ENCODE measurements around the gene EEPD1. TPM values are rescaled to one million over a fixed set of nuclear protein-coding genes. Genes with fewer than 3 reads are reported as not detected.

Gene EEPD1
- polyA plus RNA-seq, 1 of the 3 experiments (the other 2 are of a cell fraction), result 5.0 TPM

GRCh38 chr7:36155811-36156361 is 2.8 kb downstream of the EEPD1 start:
- ChIA-PET CTCF (interaction anchor here (0.7 to 5.3 kb wide), 8 partner anchors 9 to 171 kb away, joined by 3 to 28 read pairs (median 4); no protein-coding TSS in a partner anchor), POLR2A (no interaction called here)
- 62% methylated on average over 12 of the region's 12 CpGs for WGBS (ENCODE audit: low lambda C conversion rate)
- TF ChIP-seq CTCF (IDR thresholded peaks at IDR 0.05) (peak; percentile 17), RAD21 (IDR thresholded peaks at IDR 0.05; ENCODE audit: low read length) (peak; percentile 30; the same call in 1 of the 2 replicates), JUND (IDR thresholded peaks at IDR 0.05) (no peak), TEAD4 (IDR thresholded peaks at IDR 0.05; ENCODE audit: borderline replicate concordance, insufficient read depth) (no peak), SMC3 (IDR thresholded peaks at IDR 0.05; ENCODE audit: low read depth, low read length) (peak; percentile 21; the same call in 1 of the 2 replicates)
- TF ChIP-seq, protein P1, sequence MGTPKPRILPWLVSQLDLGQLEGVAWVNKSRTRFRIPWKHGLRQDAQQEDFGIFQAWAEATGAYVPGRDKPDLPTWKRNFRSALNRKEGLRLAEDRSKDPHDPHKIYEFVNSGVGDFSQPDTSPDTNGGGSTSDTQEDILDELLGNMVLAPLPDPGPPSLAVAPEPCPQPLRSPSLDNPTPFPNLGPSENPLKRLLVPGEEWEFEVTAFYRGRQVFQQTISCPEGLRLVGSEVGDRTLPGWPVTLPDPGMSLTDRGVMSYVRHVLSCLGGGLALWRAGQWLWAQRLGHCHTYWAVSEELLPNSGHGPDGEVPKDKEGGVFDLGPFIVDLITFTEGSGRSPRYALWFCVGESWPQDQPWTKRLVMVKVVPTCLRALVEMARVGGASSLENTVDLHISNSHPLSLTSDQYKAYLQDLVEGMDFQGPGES (IDR thresholded peaks at IDR 0.05; ENCODE audit: low read depth, low read length), result no peak
- TF ChIP-seq, protein P2, sequence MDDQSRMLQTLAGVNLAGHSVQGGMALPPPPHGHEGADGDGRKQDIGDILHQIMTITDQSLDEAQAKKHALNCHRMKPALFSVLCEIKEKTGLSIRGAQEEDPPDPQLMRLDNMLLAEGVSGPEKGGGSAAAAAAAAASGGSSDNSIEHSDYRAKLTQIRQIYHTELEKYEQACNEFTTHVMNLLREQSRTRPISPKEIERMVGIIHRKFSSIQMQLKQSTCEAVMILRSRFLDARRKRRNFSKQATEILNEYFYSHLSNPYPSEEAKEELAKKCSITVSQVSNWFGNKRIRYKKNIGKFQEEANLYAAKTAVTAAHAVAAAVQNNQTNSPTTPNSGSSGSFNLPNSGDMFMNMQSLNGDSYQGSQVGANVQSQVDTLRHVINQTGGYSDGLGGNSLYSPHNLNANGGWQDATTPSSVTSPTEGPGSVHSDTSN (IDR thresholded peaks at IDR 0.05), result no peak
- H3K79me2 ChIP-seq (ENCODE audit: insufficient read depth), result no peaks in the 10 kb centered on the region
- H4K20me1 ChIP-seq (ENCODE audit: insufficient read depth), result no peaks in the 10 kb centered on the region
- H3K9me2 ChIP-seq, result no peaks in the 10 kb centered on the region
- peaks cover 3% of the 10 kb centered on the region for H3F3A ChIP-seq (replicated peaks; ENCODE audit: insufficient read depth)
- no peak overlapping the region for H3K27ac ChIP-seq (ENCODE audit: low read depth in 2 of 2, low read length in 1 of 2)
- H3K9ac ChIP-seq, result no peak overlapping the region
- peak overlapping the region; percentile 4; the same call in 1 of the 2 replicates for H3K4me2 ChIP-seq
- peaks cover 0 to 45% of the 10 kb centered on the region in 2 experiments; a peak in 2 of 4 replicates for H3K4me1 ChIP-seq (ENCODE audit: control insufficient read depth in 1 of 2, insufficient read depth in 2 of 2, low read depth in 1 of 2, low read length in 1 of 2)
- no peaks in the 10 kb centered on the region for H3K27me3 ChIP-seq (ENCODE audit: insufficient read depth)
- H2AFZ ChIP-seq (ENCODE audit: low read depth), result no peak overlapping the region
- H3K9me3 ChIP-seq, result no peaks in the 10 kb centered on the region
- H3K36me3 ChIP-seq (replicated peaks in 1 of 2; ENCODE audit: control insufficient read depth in 1 of 2, insufficient read depth in 2 of 2, low read length in 1 of 2), result no peaks in the 10 kb centered on the region
- peak; percentile 54 for DNase-seq
- no peak overlapping the region; a peak in 2 of 4 replicates for H3K4me3 ChIP-seq (ENCODE audit: low read depth in 2 of 2, low read length in 1 of 2)

GRCh38 chr7:36157527-36158320 is 4.7 kb downstream of the EEPD1 start:
- no peak overlapping the region for H2AFZ ChIP-seq (ENCODE audit: low read depth)
- ChIA-PET POLR2A (no interaction called here), CTCF (interaction anchor here (1.4 to 5.3 kb wide), 5 partner anchors 51 to 173 kb away, joined by 3 to 28 read pairs (median 5); no protein-coding TSS in a partner anchor)
- H3K9ac ChIP-seq, result no peak overlapping the region
- no peak for DNase-seq
- no peaks in the 10 kb centered on the region for H3K9me2 ChIP-seq
- H3F3A ChIP-seq (replicated peaks; ENCODE audit: insufficient read depth), result no peaks in the 10 kb centered on the region
- peaks cover 0 to 38% of the 10 kb centered on the region in 2 experiments; a peak in 2 of 4 replicates for H3K4me1 ChIP-seq (ENCODE audit: control insufficient read depth in 1 of 2, insufficient read depth in 2 of 2, low read depth in 1 of 2, low read length in 1 of 2)
- no peak overlapping the region for H3K4me3 ChIP-seq (ENCODE audit: low read depth in 2 of 2, low read length in 1 of 2)
- H3K36me3 ChIP-seq (replicated peaks in 1 of 2; ENCODE audit: control insufficient read depth in 1 of 2, insufficient read depth in 2 of 2, low read length in 1 of 2), result no peaks in the 10 kb centered on the region
- H3K27ac ChIP-seq (ENCODE audit: low read depth in 2 of 2, low read length in 1 of 2), result no peak overlapping the region
- H3K4me2 ChIP-seq, result no peak overlapping the region
- no peaks in the 10 kb centered on the region for H3K9me3 ChIP-seq
- H3K79me2 ChIP-seq (ENCODE audit: insufficient read depth), result no peaks in the 10 kb centered on the region
- 84% methylated on average over 9 of the region's 9 CpGs for WGBS (ENCODE audit: low lambda C conversion rate)
- H3K27me3 ChIP-seq (ENCODE audit: insufficient read depth), result no peaks in the 10 kb centered on the region
- no peaks in the 10 kb centered on the region for H4K20me1 ChIP-seq (ENCODE audit: insufficient read depth)
- TF ChIP-seq GATA2 (CRISPR knock-in tag; IDR thresholded peaks at IDR 0.05) (no peak), TAF1 (IDR thresholded peaks at IDR 0.05; ENCODE audit: borderline replicate concordance, low read depth, low read length) (no peak), REST (IDR thresholded peaks at IDR 0.05; ENCODE audit: low read depth, low read length) (no peak), FOXM1 (IDR thresholded peaks at IDR 0.05; ENCODE audit: low read depth) (no peak), SMC3 (IDR thresholded peaks at IDR 0.05; ENCODE audit: low read depth, low read length) (no peak), SIN3A (IDR thresholded peaks at IDR 0.05; ENCODE audit: borderline replicate concordance, low read depth, low read length) (no peak), MEF2A (IDR thresholded peaks at IDR 0.05; ENCODE audit: borderline replicate concordance, low read depth) (no peak)
- TF ChIP-seq, protein P1 (IDR thresholded peaks at IDR 0.05; ENCODE audit: low read depth, low read length), result no peak
- TF ChIP-seq, protein P3, sequence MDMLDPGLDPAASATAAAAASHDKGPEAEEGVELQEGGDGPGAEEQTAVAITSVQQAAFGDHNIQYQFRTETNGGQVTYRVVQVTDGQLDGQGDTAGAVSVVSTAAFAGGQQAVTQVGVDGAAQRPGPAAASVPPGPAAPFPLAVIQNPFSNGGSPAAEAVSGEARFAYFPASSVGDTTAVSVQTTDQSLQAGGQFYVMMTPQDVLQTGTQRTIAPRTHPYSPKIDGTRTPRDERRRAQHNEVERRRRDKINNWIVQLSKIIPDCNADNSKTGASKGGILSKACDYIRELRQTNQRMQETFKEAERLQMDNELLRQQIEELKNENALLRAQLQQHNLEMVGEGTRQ (IDR thresholded peaks at IDR 0.05; ENCODE audit: borderline replicate concordance, low read depth, low read length), result no peak

Data from SK-N-SH (cell line).